Suprapubic skin (tissue), 4 donors: ENCODE data around the gene SVOP. TPM values are rescaled to one million over a fixed set of nuclear protein-coding genes. Genes with fewer than 3 reads are reported as not detected.

Source experiments
- DNase-seq, 2 donors: peaks; one replicate each; pipeline ENCODE4 v3.0.0-alpha.2; 2019; ENCODE audit warnings: low spot score in 2 of 2
- H3K27ac ChIP-seq: fragments of 200-600 bp; sonication (generic); one replicate; pipeline ENCODE4 v1.5.1; 2019
- H3K27me3 ChIP-seq: fragments of 200-600 bp; sonication (generic); one replicate; pipeline ENCODE4 v1.5.1; 2019
- H3K36me3 ChIP-seq: fragments of 200-600 bp; sonication (generic); one replicate; pipeline ENCODE4 v1.5.1; 2019
- H3K4me1 ChIP-seq: fragments of 200-600 bp; sonication (generic); one replicate; pipeline ENCODE4 v1.5.1; 2019
- H3K4me3 ChIP-seq: fragments of 200-600 bp; sonication (generic); one replicate; pipeline ENCODE4 v1.5.1; 2019; ENCODE audit warnings: mild to moderate bottlenecking
- H3K9me3 ChIP-seq: fragments of 200-600 bp; sonication (generic); one replicate; pipeline ENCODE4 v1.5.1; 2019
- CTCF ChIP-seq, 2 donors: fragments of 200-600 bp in 1 of 2; fragments of 450-650 bp in 1 of 2; sonication (generic) in 1 of 2; IDR thresholded peaks; one replicate each; pipeline ENCODE4 v1.5.1; 2016 to 2019; ENCODE audit warnings: antibody characterized with exemption in 2 of 2, mild to moderate bottlenecking in 1 of 2, moderate library complexity in 1 of 2
- EP300 ChIP-seq: sonication (generic); formaldehyde crosslinking; IDR thresholded peaks from one replicate; pipeline ENCODE4 v1.6.1; 2017; ENCODE audit warnings: antibody characterized with exemption
- POLR2A ChIP-seq, 2 donors: fragments of 450-650 bp; IDR thresholded peaks; one replicate each; pipeline ENCODE4 v1.6.1; 2017; ENCODE audit warnings: antibody characterized with exemption in 2 of 2, mild to moderate bottlenecking in 2 of 2, moderate library complexity in 2 of 2
- POLR2AphosphoS5 ChIP-seq, 3 donors: sonication (generic); formaldehyde crosslinking; IDR thresholded peaks; one replicate each; pipeline ENCODE4 v1.6.1; 2017; ENCODE audit warnings: antibody characterized with exemption in 3 of 3
- WGBS: methylation state at CpG from one replicate; pipeline ENCODE4 v1.1.5; 2018; 5-methylcytosine and 5-hydroxymethylcytosine counted together
- total RNA-seq, 4 donors: library from RNA; depleted of rRNA; stranded (reverse); fragments of >200 nt; gene quantifications; one replicate each; pipeline ENCODE4 v1.1.0, GENCODE V29; 2016

The SVOP gene
- not detected for total RNA-seq

- TF ChIP-seq EP300: no peak
- TF ChIP-seq CTCF (IDR thresholded peaks at IDR 0.05): no peak
- TF ChIP-seq POLR2A (IDR thresholded peaks at IDR 0.05): no peak
- TF ChIP-seq POLR2AphosphoS5 (IDR thresholded peaks at IDR 0.05): no peak
- Histone ChIP-seq H3K9me3 (no peaks in the 10 kb centered on the region), H3K36me3 (no peaks in the 10 kb centered on the region), H3K27ac (no peak within 1 kb of the TSS), H3K27me3 (peaks cover 7% of the 10 kb centered on the region), H3K4me3 (no peak within 1 kb of the TSS), H3K4me1 (peaks cover 4% of the 10 kb centered on the region)
- 18% methylated on average over 12 of the region's 30 CpGs for WGBS
- peak; percentile 72 to 82 for DNase-seq
Measured at GRCh38 chr12:109020796-109021380, at the start of gene SVOP. Gene SVOP, minus strand, starts transcription at chr12:109021068. Its CDS starts 200 bp downstream, at chr12:109020868.

GRCh38 chr12:109069307-109070271 is 48.7 kb upstream of the SVOP start:
- no peaks in the 10 kb centered on the region for H3K27me3 ChIP-seq
- H3K36me3 ChIP-seq: peaks cover 75% of the 10 kb centered on the region
- H3K4me1 ChIP-seq: no peaks in the 10 kb centered on the region
- TF ChIP-seq POLR2AphosphoS5 (IDR thresholded peaks at IDR 0.05): no peak
- TF ChIP-seq EP300: no peak
- TF ChIP-seq POLR2A (IDR thresholded peaks at IDR 0.05): no peak
- no peak for TF ChIP-seq CTCF (IDR thresholded peaks at IDR 0.05)
- WGBS: 82% methylated on average over 17 of the region's 17 CpGs
- H3K9me3 ChIP-seq: no peaks in the 10 kb centered on the region
- no peak overlapping the region for H3K27ac ChIP-seq
- H3K4me3 ChIP-seq: no peak overlapping the region
- DNase-seq: no peak

GRCh38 chr12:109065853-109066193 is 45.0 kb upstream of the SVOP start:
- Histone ChIP-seq H3K36me3 (peaks cover 57% of the 10 kb centered on the region), H3K9me3 (no peaks in the 10 kb centered on the region), H3K27ac (no peak overlapping the region)

GRCh38 chr12:109065154-109065852 is 44.4 kb upstream of the SVOP start:
- no peak for DNase-seq
- no peaks in the 10 kb centered on the region for H3K4me1 ChIP-seq
- no peaks in the 10 kb centered on the region for H3K27me3 ChIP-seq
- H3K9me3 ChIP-seq: no peaks in the 10 kb centered on the region
- WGBS: 91% methylated on average over 5 of the region's 5 CpGs
- no peak overlapping the region for H3K27ac ChIP-seq
- H3K4me3 ChIP-seq: no peak overlapping the region
- TF ChIP-seq CTCF (IDR thresholded peaks at IDR 0.05): no peak
- no peak for TF ChIP-seq POLR2AphosphoS5 (IDR thresholded peaks at IDR 0.05)
- TF ChIP-seq POLR2A (IDR thresholded peaks at IDR 0.05): no peak
- TF ChIP-seq EP300: no peak
- H3K36me3 ChIP-seq: peaks cover 54% of the 10 kb centered on the region

More at GRCh38 chr12:109065853-109066193, 45.0 kb upstream of the SVOP start:
- TF ChIP-seq POLR2AphosphoS5 (IDR thresholded peaks at IDR 0.05) (no peak), POLR2A (IDR thresholded peaks at IDR 0.05) (no peak), CTCF (IDR thresholded peaks at IDR 0.05) (no peak), EP300 (no peak)
- Histone ChIP-seq H3K4me1 (no peaks in the 10 kb centered on the region), H3K4me3 (no peak overlapping the region), H3K27me3 (no peaks in the 10 kb centered on the region)
- DNase-seq: no peak
- WGBS: 67% methylated on average over 1 of the region's 1 CpG

- TF ChIP-seq POLR2AphosphoS5 (IDR thresholded peaks at IDR 0.05): no peak
- TF ChIP-seq POLR2A (IDR thresholded peaks at IDR 0.05): no peak
- no peak for TF ChIP-seq CTCF (IDR thresholded peaks at IDR 0.05)
- WGBS: 89% methylated on average over 3 of the region's 3 CpGs
- H3K36me3 ChIP-seq: peaks cover 49% of the 10 kb centered on the region
- H3K27ac ChIP-seq: no peak overlapping the region
- no peaks in the 10 kb centered on the region for H3K27me3 ChIP-seq
- no peak for DNase-seq
- H3K9me3 ChIP-seq: no peaks in the 10 kb centered on the region
- H3K4me3 ChIP-seq: no peak overlapping the region
- H3K4me1 ChIP-seq: no peaks in the 10 kb centered on the region
Measured at GRCh38 chr12:109064143-109064542, 43.3 kb upstream of the SVOP start.
